Hematopoietic multipotent progenitor cell treated with erythropoietin and hydrocortisone succinate and interleukin-3 and kit ligand, for 15 days (in vitro differentiated cells): ENCODE results near the gene GSTA3.
"Not testable (repeated sequence)": the region's sequence is repeated elsewhere in the genome, so short reads cannot be mapped to it uniquely, and the experiment has no call there.

Experiments used
- DNase-seq: peaks from one replicate; pipeline ENCODE4 v3.0.0-alpha.2; 2015; ENCODE audit warnings: low spot score

The GSTA3 gene

GRCh38 chr6:52909531-52909930 lies at the start of gene GSTA3:
Gene GSTA3, minus strand, starts transcription at chr6:52909698. Its CDS starts 3,864 bp downstream, at chr6:52905834.
- DNase-seq = no peak

- DNase-seq = no peak
Measured at GRCh38 chr6:52958546-52959255, 49.2 kb upstream of the GSTA3 start.

GRCh38 chr6:52955871-52956270 lies 46.4 kb upstream of the GSTA3 start:
- DNase-seq = no peak

GRCh38 chr6:52953911-52954839 lies 44.7 kb upstream of the GSTA3 start:
- no peak for DNase-seq

- DNase-seq = no peak
Measured at GRCh38 chr6:52946306-52946705, 36.8 kb upstream of the GSTA3 start.

GRCh38 chr6:52942821-52943220 lies 33.3 kb upstream of the GSTA3 start:
- not testable (repeated sequence) for DNase-seq

GRCh38 chr6:52942221-52942620 lies 32.7 kb upstream of the GSTA3 start:
- DNase-seq = no peak

GRCh38 chr6:52937908-52938307 lies 28.4 kb upstream of the GSTA3 start:
- DNase-seq = no peak

GRCh38 chr6:52933778-52934177 lies 24.3 kb upstream of the GSTA3 start:
- DNase-seq = no peak

- no peak for DNase-seq
Measured at GRCh38 chr6:52931351-52931750, 21.9 kb upstream of the GSTA3 start.

- peak; percentile 45 for DNase-seq
Measured at GRCh38 chr6:52929321-52930164, 20.0 kb upstream of the GSTA3 start.

GRCh38 chr6:52927451-52927850 lies 18.0 kb upstream of the GSTA3 start:
- no peak for DNase-seq

- DNase-seq = no peak
Measured at GRCh38 chr6:52925919-52926792, 16.7 kb upstream of the GSTA3 start.

GRCh38 chr6:52925042-52925441 lies 15.5 kb upstream of the GSTA3 start:
- no peak for DNase-seq

GRCh38 chr6:52923689-52924088 lies 14.2 kb upstream of the GSTA3 start:
- not testable (repeated sequence) for DNase-seq

- no peak for DNase-seq
Measured at GRCh38 chr6:52922161-52922560, 12.7 kb upstream of the GSTA3 start.

- DNase-seq = no peak
Measured at GRCh38 chr6:52921743-52922142, 12.2 kb upstream of the GSTA3 start.

- DNase-seq = not testable (repeated sequence)
Measured at GRCh38 chr6:52919511-52919910, 10.0 kb upstream of the GSTA3 start.

- not testable (repeated sequence) for DNase-seq
Measured at GRCh38 chr6:52918771-52919170, 9.3 kb upstream of the GSTA3 start.

- not testable (repeated sequence) for DNase-seq
Measured at GRCh38 chr6:52918027-52918686, 8.7 kb upstream of the GSTA3 start.

- no peak for DNase-seq
Measured at GRCh38 chr6:52914516-52914915, 5.0 kb upstream of the GSTA3 start.
